Hepatocyte (in vitro differentiated cells): Measurements from ENCODE around the gene CHAT. TPM values are rescaled to one million over a fixed set of nuclear protein-coding genes. Genes with fewer than 3 reads are reported as not detected.

Experiments used
- DNase-seq: peaks from one replicate; pipeline ENCODE4 v3.0.0-alpha.2; 2016; ENCODE audit warnings: low spot score
- H2AFZ ChIP-seq: fragments of 200-600 bp; sonication (generic); 2 replicates; pipeline ENCODE4 v1.6.0; 2016; ENCODE audit warnings: antibody characterized with exemption, mild to moderate bottlenecking
- H3K27ac ChIP-seq: fragments of 200-600 bp; sonication (generic); 2 replicates; pipeline ENCODE4 v1.5.1; 2016; ENCODE audit warnings: mild to moderate bottlenecking
- H3K27me3 ChIP-seq: fragments of 200-600 bp; sonication (generic); 2 replicates; pipeline ENCODE4 v1.6.1; 2016
- H3K36me3 ChIP-seq: fragments of 200-600 bp; sonication (generic); replicated peaks from 2 replicates; pipeline ENCODE4 v1.5.1; 2016; ENCODE audit warnings: low read depth; ENCODE audit not compliant: insufficient read depth
- H3K4me1 ChIP-seq: fragments of 200-600 bp; sonication (generic); 2 replicates; pipeline ENCODE4 v1.5.1; 2016; ENCODE audit warnings: mild to moderate bottlenecking, moderate library complexity; ENCODE audit not compliant: insufficient read depth
- H3K4me2 ChIP-seq: fragments of 200-600 bp; sonication (generic); 2 replicates; pipeline ENCODE4 v1.6.0; 2016
- H3K4me3 ChIP-seq: fragments of 200-600 bp; sonication (generic); 2 replicates; pipeline ENCODE4 v1.5.1; 2016; ENCODE audit warnings: mild to moderate bottlenecking
- H3K79me2 ChIP-seq: fragments of 200-600 bp; sonication (generic); 2 replicates; pipeline ENCODE4 v1.6.0; 2017; ENCODE audit warnings: mild to moderate bottlenecking
- H3K9me2 ChIP-seq: fragments of 200-600 bp; sonication (generic); replicated peaks from 2 replicates; pipeline ENCODE4 v1.6.0; 2017; ENCODE audit warnings: mild to moderate bottlenecking; ENCODE audit not compliant: insufficient read depth
- H3K9me3 ChIP-seq: fragments of 200-600 bp; sonication (generic); 2 replicates; pipeline ENCODE4 v1.5.1; 2016; ENCODE audit warnings: low read depth, mild to moderate bottlenecking
- H4K20me1 ChIP-seq: fragments of 200-600 bp; sonication (generic); 2 replicates; pipeline ENCODE4 v1.6.0; 2016; ENCODE audit warnings: mild to moderate bottlenecking; ENCODE audit not compliant: insufficient read depth, poor library complexity, severe bottlenecking
- CTCF ChIP-seq: fragments of 200-600 bp; sonication (generic); IDR thresholded peaks from 2 replicates; pipeline ENCODE4 v1.5.1; 2016; ENCODE audit warnings: antibody characterized with exemption, mild to moderate bottlenecking; ENCODE audit not compliant: poor library complexity
- EZH2 ChIP-seq: fragments of 200-600 bp; sonication (generic); IDR thresholded peaks from 2 replicates; pipeline ENCODE4 v1.6.1; 2016; ENCODE audit warnings: antibody characterized with exemption, mild to moderate bottlenecking, borderline replicate concordance
- EZH2phosphoT487 ChIP-seq: fragments of 200-600 bp; sonication (generic); IDR thresholded peaks from one replicate; pipeline ENCODE4 v1.6.1; 2018; ENCODE audit warnings: antibody characterized with exemption, mild to moderate bottlenecking, low read depth, moderate library complexity; ENCODE audit not compliant: unreplicated experiment, severe bottlenecking
- WGBS: methylation state at CpG from one replicate; pipeline ENCODE4 v1.1.6; 2016; ENCODE audit warnings: low lambda C conversion rate; ENCODE audit errors: missing lambda C conversion rate; 5-methylcytosine and 5-hydroxymethylcytosine counted together
- polyA plus RNA-seq: library from polyadenylated mRNA; unstranded; fragments of >200 nt; fragmentation: Nextera tagmentation; extraction: Ambion mirVana; gene quantifications from 2 replicates; pipeline ENCODE4 v1.2.1, GENCODE V29; 2016
- total RNA-seq: library from RNA; depleted of rRNA; stranded (reverse); fragments of >200 nt; gene quantifications from 2 replicates; pipeline ENCODE4 v1.2.3, GENCODE V29; 2014

Gene CHAT
- total and polyA plus RNA-seq, 2 experiments from 2014 or later, result 0.27 TPM; not detected in 1

GRCh38 chr10:49615721-49616120 lies 1.9 kb downstream of the CHAT start:
- H3K27me3 ChIP-seq, result peaks cover 90% of the 10 kb centered on the region
- TF ChIP-seq CTCF (no peak), EZH2phosphoT487 (no peak), EZH2 (no peak)
- 71% methylated on average over 5 of the region's 5 CpGs for WGBS

GRCh38 chr10:49616421-49617101 lies 2.7 kb downstream of the CHAT start:
- Histone ChIP-seq H3K4me3 (no peak overlapping the region), H3K9me3 (no peaks in the 10 kb centered on the region), H4K20me1 (no peaks in the 10 kb centered on the region), H2AFZ (no peak overlapping the region), H3K9me2 (no peaks in the 10 kb centered on the region), H3K27me3 (peaks cover 82% of the 10 kb centered on the region), H3K36me3 (no peaks in the 10 kb centered on the region), H3K79me2 (no peaks in the 10 kb centered on the region), H3K4me1 (no peaks in the 10 kb centered on the region), H3K4me2 (no peak overlapping the region), H3K27ac (no peak overlapping the region)
- DNase-seq, result no peak
- TF ChIP-seq EZH2phosphoT487 (no peak), EZH2 (no peak), CTCF (no peak)
- WGBS, result 75% methylated on average over 4 of the region's 6 CpGs

More at GRCh38 chr10:49615721-49616120, 1.9 kb downstream of the CHAT start:
- H3K4me3 ChIP-seq, result no peak overlapping the region
- DNase-seq, result no peak
- no peaks in the 10 kb centered on the region for H4K20me1 ChIP-seq
- no peaks in the 10 kb centered on the region for H3K36me3 ChIP-seq
- no peak overlapping the region for H2AFZ ChIP-seq
- H3K79me2 ChIP-seq, result no peaks in the 10 kb centered on the region
- no peak overlapping the region for H3K27ac ChIP-seq
- no peaks in the 10 kb centered on the region for H3K9me3 ChIP-seq
- peaks cover 7% of the 10 kb centered on the region for H3K4me1 ChIP-seq
- H3K9me2 ChIP-seq, result no peaks in the 10 kb centered on the region
- no peak overlapping the region for H3K4me2 ChIP-seq

- Histone ChIP-seq H3K27ac (no peak overlapping the region), H4K20me1 (no peaks in the 10 kb centered on the region), H3K4me2 (no peak overlapping the region), H3K9me2 (no peaks in the 10 kb centered on the region), H3K79me2 (no peaks in the 10 kb centered on the region), H3K4me1 (no peaks in the 10 kb centered on the region), H2AFZ (no peak overlapping the region), H3K27me3 (peaks cover 74% of the 10 kb centered on the region), H3K9me3 (no peaks in the 10 kb centered on the region), H3K4me3 (no peak overlapping the region), H3K36me3 (no peaks in the 10 kb centered on the region)
- 74% methylated on average over 7 of the region's 7 CpGs for WGBS
- no peak for DNase-seq
- TF ChIP-seq EZH2, result no peak
- TF ChIP-seq EZH2phosphoT487, result no peak
- TF ChIP-seq CTCF, result no peak
These were observed 3.5 kb downstream of the CHAT start for GRCh38 chr10:49617121-49618020.
